Urinary bladder (tissue), 4 donors: ENCODE measurements around the gene FBXO44. TPM values are rescaled to one million over a fixed set of nuclear protein-coding genes. Genes with fewer than 3 reads are reported as not detected.
"Not testable (repeated sequence)": the region's sequence is repeated elsewhere in the genome, so short reads cannot be mapped to it uniquely, and the experiment has no call there.

Source experiments
- DNase-seq: peaks from one replicate; pipeline ENCODE4 v3.0.0-alpha.2; 2015; ENCODE audit errors: extremely low spot score
- H3K27ac ChIP-seq: one replicate; pipeline ENCODE4 v1.5.1; 2013; ENCODE audit warnings: low read depth, mild to moderate bottlenecking, moderate library complexity
- H3K36me3 ChIP-seq: one replicate; pipeline ENCODE4 v1.6.1; 2013; ENCODE audit warnings: mild to moderate bottlenecking, moderate library complexity; ENCODE audit not compliant: insufficient read depth
- H3K4me1 ChIP-seq: one replicate; pipeline ENCODE4 v1.6.1; 2013; ENCODE audit warnings: mild to moderate bottlenecking, moderate library complexity; ENCODE audit not compliant: insufficient read depth
- H3K4me3 ChIP-seq: one replicate; pipeline ENCODE4 v1.5.1; 2013; ENCODE audit warnings: low read depth, low read length
- WGBS: extraction: QIAGEN DNeasy Blood & Tissue Kit; methylation state at CpG from one replicate; pipeline ENCODE4 v1.1.7; 2013; 5-methylcytosine and 5-hydroxymethylcytosine counted together
- polyA plus RNA-seq: library from polyadenylated mRNA; stranded (reverse); fragments of 200-250 nt; gene quantifications from one replicate; pipeline ENCODE4 v1.2.3, GENCODE V29; 2013
- total RNA-seq: library from RNA; depleted of rRNA; stranded (reverse); fragments of >200 nt; gene quantifications from one replicate; pipeline ENCODE4 v1.2.3, GENCODE V29; 2014
- donor health status: healthy with polysubstance abuse.
- donor health status: healthy.

FBXO44 gene
- total RNA-seq (6.2 TPM), polyA plus RNA-seq (24.3 TPM)

GRCh38 chr1:11654137-11654938 lies at the start of gene FBXO44, which contains the start of gene FBXO2:
FBXO44 (plus strand) TSS chr1:11654877; CDS start chr1:11655836, 959 bp downstream.
FBXO2 (minus strand) TSS chr1:11654429; CDS start chr1:11654340, 89 bp downstream.
- 3% methylated on average over 94 of the region's 94 CpGs for WGBS
- Histone ChIP-seq H3K4me1 (no peaks in the 10 kb centered on the region), H3K4me3 (peak within 1 kb of the TSS; percentile 83), H3K27ac (no peak within 1 kb of the TSS), H3K36me3 (no peaks in the 10 kb centered on the region)
- DNase-seq = no peak

GRCh38 chr1:11606775-11607174 lies 47.9 kb upstream of the FBXO44 start:
- DNase-seq = no peak
- Histone ChIP-seq H3K4me1 (no peaks in the 10 kb centered on the region), H3K36me3 (no peaks in the 10 kb centered on the region), H3K4me3 (no peak overlapping the region), H3K27ac (no peak overlapping the region)
- 82% methylated on average over 6 of the region's 6 CpGs for WGBS

- H3K27ac ChIP-seq, H3K4me3 ChIP-seq, H3K4me1 ChIP-seq, DNase-seq, H3K36me3 ChIP-seq: not testable (repeated sequence)
- WGBS = 96% methylated on average over 32 of the region's 37 CpGs
Measured at GRCh38 chr1:11608596-11609130, 46.0 kb upstream of the FBXO44 start.

GRCh38 chr1:11609378-11609777 lies 45.3 kb upstream of the FBXO44 start:
- WGBS = 62% methylated on average over 13 of the region's 13 CpGs
- H3K4me1 ChIP-seq, H3K27ac ChIP-seq, H3K36me3 ChIP-seq, DNase-seq, H3K4me3 ChIP-seq: not testable (repeated sequence)

GRCh38 chr1:11610629-11611180 lies 44.0 kb upstream of the FBXO44 start:
- Histone ChIP-seq H3K4me1 (no peaks in the 10 kb centered on the region), H3K4me3 (no peak overlapping the region), H3K27ac (no peak overlapping the region), H3K36me3 (no peaks in the 10 kb centered on the region)
- WGBS = 58% methylated on average over 6 of the region's 6 CpGs
- no peak for DNase-seq

GRCh38 chr1:11611638-11612327 lies 42.9 kb upstream of the FBXO44 start:
- 29% methylated on average over 7 of the region's 7 CpGs for WGBS
- no peaks in the 10 kb centered on the region for H3K36me3 ChIP-seq
- no peak overlapping the region for H3K27ac ChIP-seq
- DNase-seq = no peak
- no peak overlapping the region for H3K4me3 ChIP-seq
- no peaks in the 10 kb centered on the region for H3K4me1 ChIP-seq

- Histone ChIP-seq H3K4me1 (no peaks in the 10 kb centered on the region), H3K4me3 (no peak overlapping the region), H3K27ac (no peak overlapping the region), H3K36me3 (no peaks in the 10 kb centered on the region)
- DNase-seq = no peak
- WGBS = 77% methylated on average over 5 of the region's 5 CpGs
Measured at GRCh38 chr1:11613347-11613746, 41.3 kb upstream of the FBXO44 start.

GRCh38 chr1:11615090-11615489 lies 39.6 kb upstream of the FBXO44 start:
- 40% methylated on average over 16 of the region's 16 CpGs for WGBS

GRCh38 chr1:11616766-11617165 lies 37.9 kb upstream of the FBXO44 start:
- no peak overlapping the region for H3K27ac ChIP-seq
- 63% methylated on average over 7 of the region's 7 CpGs for WGBS
- H3K4me3 ChIP-seq = no peak overlapping the region
- DNase-seq = no peak
- H3K36me3 ChIP-seq = no peaks in the 10 kb centered on the region
- no peaks in the 10 kb centered on the region for H3K4me1 ChIP-seq

More at GRCh38 chr1:11615090-11615489, 39.6 kb upstream of the FBXO44 start:
- Histone ChIP-seq H3K4me1 (no peaks in the 10 kb centered on the region), H3K4me3 (no peak overlapping the region), H3K27ac (no peak overlapping the region), H3K36me3 (no peaks in the 10 kb centered on the region)
- DNase-seq = no peak

GRCh38 chr1:11617314-11617713 lies 37.4 kb upstream of the FBXO44 start:
- Histone ChIP-seq H3K4me3 (no peak overlapping the region), H3K4me1 (no peaks in the 10 kb centered on the region), H3K27ac (no peak overlapping the region), H3K36me3 (no peaks in the 10 kb centered on the region)
- WGBS = 61% methylated on average over 7 of the region's 7 CpGs
- no peak for DNase-seq

- Histone ChIP-seq H3K4me1 (no peaks in the 10 kb centered on the region), H3K4me3 (no peak overlapping the region), H3K36me3 (no peaks in the 10 kb centered on the region), H3K27ac (no peak overlapping the region)
- 90% methylated on average over 2 of the region's 2 CpGs for WGBS
- no peak for DNase-seq
Measured at GRCh38 chr1:11617741-11618140, 36.9 kb upstream of the FBXO44 start.

GRCh38 chr1:11620405-11620804 lies 34.3 kb upstream of the FBXO44 start:
- H3K4me1 ChIP-seq = no peaks in the 10 kb centered on the region
- H3K27ac ChIP-seq = no peak overlapping the region
- no peaks in the 10 kb centered on the region for H3K36me3 ChIP-seq
- no peak for DNase-seq
- H3K4me3 ChIP-seq = no peak overlapping the region
- 51% methylated on average over 12 of the region's 12 CpGs for WGBS

GRCh38 chr1:11620924-11621323 lies 33.8 kb upstream of the FBXO44 start:
- Histone ChIP-seq H3K4me1 (no peaks in the 10 kb centered on the region), H3K4me3 (no peak overlapping the region), H3K36me3 (no peaks in the 10 kb centered on the region), H3K27ac (no peak overlapping the region)
- no peak for DNase-seq
- WGBS = 70% methylated on average over 5 of the region's 5 CpGs
